Stomach (tissue), 9 donors: ENCODE measurements around the gene LAD1. TPM values are rescaled to one million over a fixed set of nuclear protein-coding genes. Genes with fewer than 3 reads are reported as not detected.

Source experiments
- DNase-seq, 2 donors: peaks; one replicate each; pipeline versions ENCODE4 v3.0.0 to v3.0.0-alpha.2; 2013 to 2019
- H3K27ac ChIP-seq, 5 donors: fragments of 200-600 bp in 4 of 5; sonication (generic) in 4 of 5; one replicate each; pipeline ENCODE4 v1.5.1; 2013 to 2019; ENCODE audit warnings: mild to moderate bottlenecking in 1 of 5, moderate library complexity in 1 of 5
- H3K27me3 ChIP-seq, 3 donors: fragments of 200-600 bp; sonication (generic); one replicate each; pipeline ENCODE4 v1.5.1; 2017 to 2019; ENCODE audit warnings: mixed run types in 1 of 3
- H3K36me3 ChIP-seq, 4 donors: fragments of 200-600 bp; sonication (generic); 1 replicate in 3 of 4; 2 replicates in 1 of 4; pipeline ENCODE4 v1.5.1; 2016 to 2019
- H3K4me1 ChIP-seq, 4 donors: fragments of 200-600 bp; sonication (generic); one replicate each; pipeline ENCODE4 v1.5.1; 2016 to 2019
- H3K4me3 ChIP-seq, 4 donors: fragments of 200-600 bp; sonication (generic) in 3 of 4; one replicate each; pipeline ENCODE4 v1.5.1; 2016 to 2019; ENCODE audit warnings: mild to moderate bottlenecking in 1 of 4
- H3K9me3 ChIP-seq, 4 donors: fragments of 200-600 bp; sonication (generic); one replicate each; pipeline ENCODE4 v1.5.1; 2016 to 2019
- CTCF ChIP-seq, 7 experiments: fragments of 450-650 bp in 4 of 7; fragments of 200-600 bp in 3 of 7; sonication (generic) in 3 of 7; IDR thresholded peaks; one replicate each; pipeline ENCODE4 v1.5.1; 2016 to 2019; ENCODE audit warnings: antibody characterized with exemption in 7 of 7, control low read depth in 2 of 7, mild to moderate bottlenecking in 1 of 7
- EP300 ChIP-seq: sonication (generic); formaldehyde crosslinking; IDR thresholded peaks from one replicate; pipeline ENCODE4 v1.6.1; 2017; ENCODE audit warnings: antibody characterized with exemption
- POLR2A ChIP-seq, 4 donors: fragments of 450-650 bp; IDR thresholded peaks; one replicate each; pipeline ENCODE4 v1.6.1; 2016; ENCODE audit warnings: antibody characterized with exemption in 4 of 4, control low read depth in 2 of 4, mild to moderate bottlenecking in 1 of 4, moderate library complexity in 1 of 4
- POLR2AphosphoS5 ChIP-seq, 3 donors: sonication (generic); formaldehyde crosslinking; IDR thresholded peaks; one replicate each; pipeline ENCODE4 v1.6.1; 2016; ENCODE audit warnings: antibody characterized with exemption in 3 of 3
- whole genome bisulfite sequencing, 5 donors: extraction: QIAGEN DNeasy Blood & Tissue Kit in 3 of 5; methylation state at CpG; one replicate each; pipeline versions ENCODE4 v1.1.5 to v1.1.7; 2013 to 2018; 5-methylcytosine and 5-hydroxymethylcytosine counted together
- intact Hi-C: fragments of 100-400 bp; cut with DNase I; formaldehyde crosslinking; loops from one replicate; pipeline ENCODE4 v1.15.1; 2023; ENCODE audit warnings: low total_unique reads
- polyA plus RNA-seq, 3 donors: library from polyadenylated mRNA; stranded (reverse); fragments of 200-250 nt; gene quantifications; one replicate each; pipeline ENCODE4 v1.2.3, GENCODE V29; 2013
- total RNA-seq, 5 donors: library from RNA; depleted of rRNA; stranded (reverse); fragments of >200 nt; gene quantifications; one replicate each; pipeline versions ENCODE4 v1.1.0 to v1.2.3, GENCODE V29; 2014 to 2016
- donor health status: healthy with polysubstance abuse.
- donor health status: Bipolar disorder and iron deficiency.
- donor health status: healthy.

Gene LAD1
- total and polyA plus RNA-seq, 8 donors: 23.7 to 151 (median 50.9) TPM

- intact Hi-C loops: no loop called here
- H3K9me3 ChIP-seq: no peaks in the 10 kb centered on the region
- H3K27ac ChIP-seq: no peak overlapping the region
- TF ChIP-seq CTCF (IDR thresholded peaks at IDR 0.05) (no peak), POLR2A (IDR thresholded peaks at IDR 0.05) (no peak), EP300 (no peak), POLR2AphosphoS5 (IDR thresholded peaks at IDR 0.05) (no peak)
- peaks cover 0 to 8% (median under 1%) of the 10 kb centered on the region in 4 donors for H3K4me1 ChIP-seq
- H3K36me3 ChIP-seq: no peaks in the 10 kb centered on the region
- peaks cover 0 to 55% (median 24%) of the 10 kb centered on the region in 3 donors for H3K27me3 ChIP-seq
- 13 to 31% (median 26%) methylated on average over 4 of the region's 4 CpGs for WGBS, 5 donors
- no peak for DNase-seq
- H3K4me3 ChIP-seq: no peak overlapping the region
These were observed 23.0 kb downstream of the LAD1 start for GRCh38 chr1:201376107-201376463.

GRCh38 chr1:201375169-201375568 is 24.0 kb downstream of the LAD1 start:
- H3K36me3 ChIP-seq: no peaks in the 10 kb centered on the region
- 31 to 62% (median 56%) methylated on average over 3 to 4 of the region's 4 CpGs for WGBS, 5 donors
- H3K4me1 ChIP-seq: peaks cover 0 to 6% (median 0%) of the 10 kb centered on the region in 4 donors
- no peak overlapping the region for H3K4me3 ChIP-seq
- intact Hi-C loops: no loop called here
- no peak for DNase-seq
- H3K27me3 ChIP-seq: peaks cover 0 to 64% (median 24%) of the 10 kb centered on the region in 3 donors
- TF ChIP-seq POLR2AphosphoS5 (IDR thresholded peaks at IDR 0.05) (no peak), EP300 (no peak), CTCF (IDR thresholded peaks at IDR 0.05) (no peak), POLR2A (IDR thresholded peaks at IDR 0.05) (no peak)
- H3K9me3 ChIP-seq: no peaks in the 10 kb centered on the region
- H3K27ac ChIP-seq: no peak overlapping the region

GRCh38 chr1:201374364-201374763 is 24.8 kb downstream of the LAD1 start:
- WGBS, 5 donors: 19 to 32% (median 24%) methylated on average over 6 to 7 of the region's 7 CpGs
- H3K4me3 ChIP-seq: no peak overlapping the region
- DNase-seq: no peak

GRCh38 chr1:201371792-201372191 is 27.3 kb downstream of the LAD1 start:
- no peak for TF ChIP-seq EP300
- no peak for TF ChIP-seq CTCF (IDR thresholded peaks at IDR 0.05)
- no peak for TF ChIP-seq POLR2A (IDR thresholded peaks at IDR 0.05)
- no peak for TF ChIP-seq POLR2AphosphoS5 (IDR thresholded peaks at IDR 0.05)
- H3K4me1 ChIP-seq: no peaks in the 10 kb centered on the region
- no peak overlapping the region for H3K4me3 ChIP-seq
- H3K36me3 ChIP-seq: no peaks in the 10 kb centered on the region
- H3K27me3 ChIP-seq: peaks cover 0 to 89% (median 39%) of the 10 kb centered on the region in 3 donors
- no peak overlapping the region for H3K27ac ChIP-seq
- intact Hi-C loops: no loop called here
- WGBS, 5 donors: 47 to 58% (median 51%) methylated on average over 6 of the region's 6 CpGs
- H3K9me3 ChIP-seq: no peaks in the 10 kb centered on the region
- DNase-seq: no peak

More at GRCh38 chr1:201374364-201374763, 24.8 kb downstream of the LAD1 start:
- TF ChIP-seq POLR2A (IDR thresholded peaks at IDR 0.05): no peak
- no peak for TF ChIP-seq CTCF (IDR thresholded peaks at IDR 0.05)
- TF ChIP-seq EP300: no peak
- no peak for TF ChIP-seq POLR2AphosphoS5 (IDR thresholded peaks at IDR 0.05)
- intact Hi-C loops: no loop called here
- Histone ChIP-seq H3K27me3 (peaks cover 0 to 72% (median 30%) of the 10 kb centered on the region in 3 donors), H3K36me3 (no peaks in the 10 kb centered on the region), H3K4me1 (no peaks in the 10 kb centered on the region), H3K9me3 (no peaks in the 10 kb centered on the region), H3K27ac (no peak overlapping the region)
